H1 (cell line): ENCODE results near the gene CDR2. TPM values are rescaled to one million over a fixed set of nuclear protein-coding genes. Genes with fewer than 3 reads are reported as not detected.

ENCODE experiments used
- CTCF ChIA-PET: fragments of 300-600 bp; sonication (Branson Sonifier 250); formaldehyde crosslinking; loops from one replicate; lab custom pipeline; 2021; ENCODE audit not compliant: partially characterized antibody; lab: Charles Lee
- POLR2A ChIA-PET: fragments of 300-600 bp; sonication (Branson Sonifier 250); formaldehyde crosslinking; loops from one replicate; lab custom pipeline; 2021; ENCODE audit warnings: inconsistent platforms; ENCODE audit not compliant: partially characterized antibody; lab: Charles Lee
- DNase-seq, 2 experiments: peaks; one replicate each; pipeline versions ENCODE4 v3.0.0 to v3.0.0-alpha.2; 2010 to 2022; ENCODE audit warnings: low spot score in 2 of 2, low read depth in 1 of 2, mixed read lengths in 1 of 2
- FAIRE-seq: peaks from 2 replicates; lab custom pipeline; 2011; peaks lifted over from hg19 to GRCh38; lab: Jason Lieb, UNC
- H2AFZ ChIP-seq: 2 replicates; pipeline ENCODE4 v1.8.1; 2012; ENCODE audit warnings: low read length, inconsistent platforms
- H2AK5ac ChIP-seq: 2 replicates; pipeline ENCODE4 v1.6.1; 2013; ENCODE audit warnings: low read depth, low read length
- H2BK120ac ChIP-seq: replicated peaks from 2 replicates; pipeline ENCODE3; 2013; ENCODE audit warnings: low read depth, low read length, inconsistent platforms
- H2BK12ac ChIP-seq: 2 replicates; pipeline ENCODE4 v1.6.1; 2013; ENCODE audit warnings: low read depth, low read length
- H2BK15ac ChIP-seq: 2 replicates; pipeline ENCODE4 v1.6.1; 2013; ENCODE audit warnings: low read length
- H2BK20ac ChIP-seq: 2 replicates; pipeline ENCODE4 v1.6.1; 2013; ENCODE audit warnings: low read length
- H2BK5ac ChIP-seq: 2 replicates; pipeline ENCODE4 v1.6.1; 2013; ENCODE audit warnings: low read depth, low read length
- H3K14ac ChIP-seq: 2 replicates; pipeline ENCODE4 v1.6.1; 2013; ENCODE audit warnings: inconsistent platforms; ENCODE audit not compliant: insufficient read length
- H3K18ac ChIP-seq: 2 replicates; pipeline ENCODE4 v1.6.1; 2013; ENCODE audit warnings: low read length; ENCODE audit errors: extremely low read depth
- H3K23ac ChIP-seq: 2 replicates; pipeline ENCODE4 v1.6.1; 2013; ENCODE audit warnings: inconsistent platforms; ENCODE audit not compliant: insufficient read length
- H3K23me2 ChIP-seq: 2 replicates; pipeline ENCODE4 v1.6.1; 2013; ENCODE audit warnings: low read depth, low read length
- H3K27ac ChIP-seq: 2 replicates; pipeline ENCODE4 v1.6.1; 2011; ENCODE audit warnings: low read depth, low read length, inconsistent platforms
- H3K27me3 ChIP-seq, 4 experiments: replicated peaks in 1 of 4; 1 replicate in 1 of 4; 2 replicates in 3 of 4; pipeline versions ENCODE4 v1.6.1 to v1.8.1; 2011 to 2013; ENCODE audit warnings: low read length in 3 of 4, mild to moderate bottlenecking in 3 of 4, inconsistent platforms in 2 of 4, mixed read lengths in 2 of 4, moderate library complexity in 1 of 4; ENCODE audit not compliant: control insufficient read depth in 3 of 4, insufficient read depth in 3 of 4; ENCODE audit errors: extremely low read depth in 1 of 4
- H3K36me3 ChIP-seq, 4 experiments: 2 replicates each; pipeline versions ENCODE4 v1.6.1 to v1.8.1; 2011 to 2013; ENCODE audit warnings: mild to moderate bottlenecking in 4 of 4, low read length in 3 of 4, moderate library complexity in 2 of 4, control low read depth in 1 of 4, inconsistent platforms in 1 of 4; ENCODE audit not compliant: insufficient read depth in 4 of 4, control insufficient read depth in 2 of 4
- H3K4ac ChIP-seq: replicated peaks from 2 replicates; pipeline ENCODE3; 2013; ENCODE audit warnings: low read length, low read depth, mixed read lengths, inconsistent platforms; ENCODE audit not compliant: insufficient read length
- H3K4me1 ChIP-seq, 4 experiments: replicated peaks in 1 of 4; 1 replicate in 1 of 4; 2 replicates in 3 of 4; pipeline versions ENCODE4 v1.6.1 to v1.8.1; 2011 to 2013; ENCODE audit warnings: low read length in 3 of 4, inconsistent platforms in 2 of 4, mixed read lengths in 1 of 4; ENCODE audit not compliant: insufficient read depth in 4 of 4, control insufficient read depth in 3 of 4
- H3K4me2 ChIP-seq, 2 experiments: 2 replicates each; pipeline versions ENCODE4 v1.6.1 to v1.8.1; 2011 to 2013; ENCODE audit warnings: low read depth in 2 of 2, low read length in 2 of 2, control low read depth in 1 of 2, inconsistent platforms in 1 of 2, mild to moderate bottlenecking in 1 of 2; ENCODE audit not compliant: insufficient read depth in 1 of 2
- H3K4me3 ChIP-seq, 4 experiments: fragments of 200-600, 300-600 bp in 1 of 4; sonication (generic), shearing (Covaris generic), sonication (Bioruptor Twin) in 1 of 4; 2 replicates each; pipeline versions ENCODE4 v1.5.1 to v1.8.1; 2011 to 2016; ENCODE audit warnings: low read length in 4 of 4, low read depth in 3 of 4, control low read depth in 2 of 4, inconsistent platforms in 2 of 4, mild to moderate bottlenecking in 2 of 4, mixed read lengths in 1 of 4, moderate library complexity in 1 of 4; ENCODE audit not compliant: insufficient read depth in 2 of 4; ENCODE audit errors: extremely low read depth in 1 of 4
- H3K56ac ChIP-seq: replicated peaks from 2 replicates; pipeline ENCODE3; 2013; ENCODE audit warnings: low read depth, mild to moderate bottlenecking, mixed read lengths, low read length, inconsistent platforms; ENCODE audit not compliant: insufficient read length
- H3K79me1 ChIP-seq: 2 replicates; pipeline ENCODE4 v1.6.1; 2013; ENCODE audit warnings: low read depth, low read length, control low read depth
- H3K79me2 ChIP-seq, 2 experiments: 2 replicates each; pipeline versions ENCODE4 v1.6.1 to v1.8.1; 2012 to 2013; ENCODE audit warnings: low read length in 2 of 2, mild to moderate bottlenecking in 2 of 2, inconsistent platforms in 1 of 2; ENCODE audit not compliant: insufficient read depth in 2 of 2, control insufficient read depth in 1 of 2
- H3K9ac ChIP-seq, 4 experiments: replicated peaks in 1 of 4; 1 replicate in 1 of 4; 2 replicates in 3 of 4; pipeline versions ENCODE4 v1.6.1 to v1.8.1; 2011 to 2013; ENCODE audit warnings: low read depth in 3 of 4, low read length in 3 of 4, control low read depth in 2 of 4, mild to moderate bottlenecking in 2 of 4, moderate library complexity in 2 of 4, inconsistent platforms in 1 of 4; ENCODE audit errors: extremely low read depth in 1 of 4
- H3K9me3 ChIP-seq, 2 experiments: 2 replicates each; pipeline versions ENCODE4 v1.6.1 to v1.8.1; 2012 to 2013; ENCODE audit warnings: mild to moderate bottlenecking in 2 of 2, moderate library complexity in 2 of 2, control low read depth in 1 of 2, inconsistent platforms in 1 of 2, low read depth in 1 of 2, low read length in 1 of 2, mixed read lengths in 1 of 2; ENCODE audit not compliant: insufficient read depth in 2 of 2
- H4K20me1 ChIP-seq, 2 experiments: replicated peaks in 1 of 2; 2 replicates each; pipeline versions ENCODE3 to v1.8.1; 2011 to 2013; ENCODE audit warnings: inconsistent platforms in 2 of 2, low read length in 2 of 2, mild to moderate bottlenecking in 1 of 2; ENCODE audit not compliant: insufficient read depth in 2 of 2, control insufficient read depth in 1 of 2
- H4K5ac ChIP-seq: 2 replicates; pipeline ENCODE4 v1.6.1; 2013; ENCODE audit warnings: low read length, low read depth, mixed read lengths, inconsistent platforms; ENCODE audit not compliant: insufficient read length
- H4K8ac ChIP-seq: 2 replicates; pipeline ENCODE4 v1.8.0; 2013; ENCODE audit warnings: mild to moderate bottlenecking, moderate library complexity, low read length, inconsistent platforms; ENCODE audit not compliant: insufficient read depth; ENCODE audit errors: extremely low read depth
- H4K91ac ChIP-seq: replicated peaks from 2 replicates; pipeline ENCODE3; 2013; ENCODE audit warnings: low read length, mixed read lengths, inconsistent platforms; ENCODE audit not compliant: insufficient read length
- CTBP2 ChIP-seq: IDR thresholded peaks from 2 replicates; pipeline ENCODE4 v1.7.0; 2011; ENCODE audit warnings: borderline replicate concordance, mild to moderate bottlenecking, moderate library complexity, mixed read lengths, low read length; ENCODE audit not compliant: insufficient read depth, insufficient read length
- HDAC2 ChIP-seq, 2 experiments: fragments of 300-600 bp in 1 of 2; sonication (generic) in 1 of 2; IDR thresholded peaks; 2 replicates each; pipeline ENCODE4 v1.6.1; 2011 to 2012; ENCODE audit warnings: low read depth in 2 of 2, low read length in 2 of 2, mild to moderate bottlenecking in 2 of 2, moderate library complexity in 2 of 2, borderline replicate concordance in 1 of 2, inconsistent platforms in 1 of 2
- TAF7 ChIP-seq: optimal IDR thresholded peaks from 2 replicates; pipeline ENCODE3; 2011; ENCODE audit warnings: low read depth, mild to moderate bottlenecking, inconsistent platforms, low read length, moderate library complexity, borderline replicate concordance
- WGBS, 2 experiments: shearing (Covaris generic) in 1 of 2; methylation state at CpG; one replicate each; pipeline versions ENCODE4 v1.1.6 to v1.1.7; 2013 to 2015; ENCODE audit warnings: low lambda C conversion rate in 2 of 2, mixed read lengths in 2 of 2, inconsistent platforms in 1 of 2, low coverage in 1 of 2, missing lambda C conversion rate in 1 of 2; ENCODE audit not compliant: insufficient replicate concordance in 2 of 2, insufficient coverage in 1 of 2, insufficient read length in 1 of 2; ENCODE audit errors: extremely low coverage in 1 of 2, missing lambda C conversion rate in 1 of 2; 5-methylcytosine and 5-hydroxymethylcytosine counted together
- polyA plus RNA-seq, 7 experiments: library from polyadenylated mRNA; depleted of rRNA in 3 of 7; stranded (reverse) in 5 of 7; unstranded in 2 of 7; fragments of >200 nt in 5 of 7; fragments of 200-250 nt in 2 of 7; gene quantifications; 1 replicate in 5 of 7; 2 replicates in 1 of 7; 4 replicates in 1 of 7; pipeline versions ENCODE4 v1.2.1 to v1.2.3, GENCODE V29; 2011 to 2013; ENCODE audit warnings: missing spikeins in 2 of 7, mixed read lengths in 2 of 7
- total RNA-seq: library from RNA; stranded (reverse); fragmentation: NEBNext Ultra II Directional; extraction: Animal tissue kit (Norgen Biotek cat#: 25700); gene quantifications from 2 replicates; pipeline ENCODE4 v1.2.1, GENCODE V29; 2021

CDR2 gene
- total and polyA plus RNA-seq, 2 of the 8 experiments (the other 6 are each of a cell fraction or from before 2014, with no cell fraction given) = 16.3 to 34.9 TPM

DNA sequence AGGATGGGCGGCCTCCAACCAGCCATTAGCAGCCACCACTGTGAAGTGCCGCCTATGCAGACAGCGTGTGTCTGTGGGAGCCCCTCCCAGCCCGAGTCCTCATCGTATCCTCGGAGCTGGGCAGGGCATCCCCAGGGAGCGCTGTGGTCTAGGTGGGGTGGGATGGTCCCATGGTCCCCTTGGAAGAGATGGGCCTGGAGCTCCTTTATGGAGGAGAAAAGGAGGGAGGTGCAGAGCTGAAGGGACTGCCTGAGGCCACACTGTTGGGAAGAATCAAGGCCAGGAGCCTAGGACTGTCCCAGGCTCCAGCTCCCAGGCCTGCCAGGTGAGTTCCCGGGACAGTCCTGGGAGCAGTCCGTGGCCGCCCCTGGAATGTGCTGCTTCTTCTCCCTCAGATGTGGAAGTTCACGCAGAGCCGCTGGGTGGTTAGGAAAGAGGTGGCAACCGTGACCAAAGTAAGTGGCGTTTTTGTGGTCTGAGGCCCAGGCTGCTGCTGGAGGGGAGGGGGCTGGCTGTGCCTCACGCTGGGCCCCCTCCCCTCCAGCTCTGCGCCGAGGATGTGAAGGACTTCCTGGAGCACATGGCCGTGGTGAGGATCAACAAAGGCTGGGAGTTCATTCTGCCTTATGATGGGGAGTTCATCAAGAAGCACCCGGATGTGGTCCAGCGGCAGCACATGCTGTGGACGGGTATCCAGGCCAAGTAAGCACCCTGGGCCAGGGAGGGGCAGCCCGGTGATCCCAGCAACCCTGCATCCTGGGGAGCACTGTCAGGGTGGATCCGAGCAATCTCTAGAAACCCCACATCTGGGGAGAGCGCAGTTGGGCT lies 50.2 kb downstream of the CDR2 start:
- WGBS, 2 experiments = 90% methylated on average over 20 of the region's 24 CpGs; no CpG with 5 or more reads in 1 of the 2 experiments
- peaks cover 7 to 10% of the 10 kb centered on the region in 2 experiments for H4K20me1 ChIP-seq
- H3K4me2 ChIP-seq = no peak overlapping the region
- no peak overlapping the region for H2BK5ac ChIP-seq
- H2BK15ac ChIP-seq = no peak overlapping the region
- no peak overlapping the region for H3K23ac ChIP-seq
- H3K56ac ChIP-seq = no peak overlapping the region
- no peaks in the 10 kb centered on the region for H3K23me2 ChIP-seq
- no peak overlapping the region for H2BK120ac ChIP-seq
- DNase-seq = no peak
- TF ChIP-seq CTBP2 (no peak), HDAC2 (IDR thresholded peaks at IDR 0.05; ENCODE audit: borderline replicate concordance in 1 of 2, low read depth in 2 of 2, low read length in 2 of 2) (no peak), TAF7 (no peak)
- no peak overlapping the region for H3K14ac ChIP-seq
- no peak overlapping the region for H2AFZ ChIP-seq
- H3K9me3 ChIP-seq = no peaks in the 10 kb centered on the region
- no peaks in the 10 kb centered on the region for H3K27me3 ChIP-seq
- peaks cover 0 to 13% of the 10 kb centered on the region in 2 experiments; a peak in 1 of 4 replicates for H3K79me2 ChIP-seq
- H3K9ac ChIP-seq = no peak overlapping the region
- no peak overlapping the region for H2BK20ac ChIP-seq
- H2BK12ac ChIP-seq = no peak overlapping the region
- ChIA-PET CTCF (interaction anchor here (0.5 to 1.4 kb wide), 6 partner anchors 14 to 128 kb away, joined by 3 read pairs; no protein-coding TSS in a partner anchor), POLR2A (interaction anchor here (1.0 to 1.5 kb wide), 2 partner anchors 13 to 26 kb away, joined by 3 to 4 read pairs; partner anchors contain the start of gene POLR3E)
- FAIRE-seq = no peak
- no peak overlapping the region for H3K27ac ChIP-seq
- peaks cover 0 to 3% (median under 1%) of the 10 kb centered on the region in 4 experiments; a peak in 2 of 7 replicates for H3K4me1 ChIP-seq
- no peak overlapping the region for H3K4me3 ChIP-seq
- H3K79me1 ChIP-seq = peaks cover 7% of the 10 kb centered on the region; the same call in 1 of the 2 replicates
- no peak overlapping the region for H4K91ac ChIP-seq
- H4K8ac ChIP-seq = no peak overlapping the region
- no peak overlapping the region for H3K18ac ChIP-seq
- no peak overlapping the region for H3K4ac ChIP-seq
- H4K5ac ChIP-seq = no peak overlapping the region
- no peak overlapping the region for H2AK5ac ChIP-seq
- H3K36me3 ChIP-seq = peaks cover 7 to 52% (median 42%) of the 10 kb centered on the region in 4 experiments
